WTC11 (cell line): ENCODE data around the gene DEXI. TPM values are rescaled to one million over a fixed set of nuclear protein-coding genes. Genes with fewer than 3 reads are reported as not detected.
A peak's percentile ranks its signal among the peaks of the same experiment; 100 is the strongest.

Experiments
- ATAC-seq: fragments of 200-7000 bp; cut with Tn5 transposase; 2 replicates; pipeline ENCODE4 v1.10.0; 2021; ENCODE audit warnings: mild to moderate bottlenecking, moderate library complexity
- CTCF ChIA-PET: fragments of 300-600 bp; sonication (Branson Sonifier 250); formaldehyde crosslinking; loops from one replicate; lab custom pipeline; 2021; ENCODE audit warnings: antibody characterized with exemption; lab: Charles Lee
- POLR2A ChIA-PET: fragments of 350-600 bp; sonication (Branson Sonifier 250); formaldehyde crosslinking; loops from one replicate; lab custom pipeline; 2021; ENCODE audit warnings: antibody characterized with exemption; lab: Charles Lee
- DNase-seq: peaks from one replicate; pipeline ENCODE4 v3.0.0; 2021; ENCODE audit warnings: low spot score
- H3K27ac Mint-ChIP-seq: 2 replicates; pipeline ENCODE4 v1.8.0; 2021; ENCODE audit warnings: mixed read lengths
- H3K27me3 Mint-ChIP-seq: 2 replicates; pipeline ENCODE4 v1.8.0; 2021; ENCODE audit warnings: low read depth, mild to moderate bottlenecking, moderate library complexity, mixed read lengths
- H3K36me3 Mint-ChIP-seq: 2 replicates; pipeline ENCODE4 v1.8.0; 2021; ENCODE audit warnings: mixed read lengths
- H3K4me1 Mint-ChIP-seq: 2 replicates; pipeline ENCODE4 v1.8.0; 2022; ENCODE audit warnings: mixed read lengths
- H3K4me3 Mint-ChIP-seq: 2 replicates; pipeline ENCODE4 v1.8.0; 2021; ENCODE audit warnings: mild to moderate bottlenecking, moderate library complexity, mixed read lengths
- H3K9me3 Mint-ChIP-seq: 2 replicates; pipeline ENCODE4 v1.8.0; 2021; ENCODE audit warnings: mixed read lengths
- FOXJ3 ChIP-seq: sonication (generic); formaldehyde crosslinking; IDR thresholded peaks from 2 replicates; pipeline ENCODE4 v1.9.0; 2021; ENCODE audit warnings: missing genetic modification reagents, mild to moderate bottlenecking, borderline replicate concordance
- GABPB1 ChIP-seq: sonication (generic); formaldehyde crosslinking; IDR thresholded peaks from 2 replicates; pipeline ENCODE4 v1.8.1; 2023; ENCODE audit warnings: mild to moderate bottlenecking, missing genetic modification reagents
- GTF2I ChIP-seq: fragments of 250-450 bp; sonication (Bioruptor Pico); conservative IDR thresholded peaks from 2 replicates; pipeline ENCODE4 v1.4.0; 2021; ENCODE audit warnings: mild to moderate bottlenecking
- KAT7 ChIP-seq: sonication (generic); formaldehyde crosslinking; IDR thresholded peaks from 2 replicates; pipeline ENCODE4 v1.8.1; 2023; ENCODE audit warnings: missing genetic modification reagents, mild to moderate bottlenecking, borderline replicate concordance
- ZNF219 ChIP-seq: sonication (generic); formaldehyde crosslinking; IDR thresholded peaks from 2 replicates; pipeline ENCODE4 v1.8.0; 2023; ENCODE audit warnings: missing genetic modification reagents, mild to moderate bottlenecking, borderline replicate concordance
- total RNA-seq: library from RNA; stranded (reverse); gene quantifications from 3 replicates; pipeline ENCODE4 v1.2.3, GENCODE V29; 2021
- TF ChIP-seq, protein P1 (sequence below): sonication (generic); formaldehyde crosslinking; conservative IDR thresholded peaks from 2 replicates; pipeline ENCODE4 v1.8.1; 2023; ENCODE audit warnings: mild to moderate bottlenecking, low read depth, missing genetic modification reagents, moderate library complexity
- TF ChIP-seq, protein P2 (sequence below): sonication (generic); formaldehyde crosslinking; IDR thresholded peaks from 2 replicates; pipeline ENCODE4 v1.8.1; 2022; ENCODE audit warnings: missing genetic modification reagents, borderline replicate concordance
- TF ChIP-seq, protein P3 (sequence below): sonication (generic); formaldehyde crosslinking; IDR thresholded peaks from 2 replicates; pipeline ENCODE4 v1.8.1; 2023; ENCODE audit warnings: mild to moderate bottlenecking, moderate library complexity, missing genetic modification reagents
- TF ChIP-seq, protein P4 (sequence below): sonication (generic); formaldehyde crosslinking; IDR thresholded peaks from 2 replicates; pipeline ENCODE4 v1.8.0; 2023; ENCODE audit warnings: missing genetic modification reagents, mild to moderate bottlenecking, borderline replicate concordance
- TF ChIP-seq, protein P5 (sequence below): sonication (generic); formaldehyde crosslinking; IDR thresholded peaks from 2 replicates; pipeline ENCODE4 v1.8.0; 2022; ENCODE audit warnings: mild to moderate bottlenecking, missing genetic modification reagents
- TF ChIP-seq, protein P6 (sequence below): sonication (generic); formaldehyde crosslinking; IDR thresholded peaks from 2 replicates; pipeline ENCODE4 v1.8.1; 2022; ENCODE audit warnings: low read depth, missing genetic modification reagents, borderline replicate concordance
- TF ChIP-seq, protein P7 (sequence below): fragments of 250-450 bp; sonication (Bioruptor Pico); IDR thresholded peaks from 2 replicates; pipeline ENCODE4 v1.9.0; 2021; ENCODE audit warnings: mild to moderate bottlenecking, borderline replicate concordance
- TF ChIP-seq, protein P8 (sequence below): sonication (generic); formaldehyde crosslinking; IDR thresholded peaks from 2 replicates; pipeline ENCODE4 v1.8.1; 2023; ENCODE audit warnings: mild to moderate bottlenecking, missing genetic modification reagents

Gene DEXI
- total RNA-seq, 1 experiment from 2014 or later, result 33.7 TPM

DNA sequence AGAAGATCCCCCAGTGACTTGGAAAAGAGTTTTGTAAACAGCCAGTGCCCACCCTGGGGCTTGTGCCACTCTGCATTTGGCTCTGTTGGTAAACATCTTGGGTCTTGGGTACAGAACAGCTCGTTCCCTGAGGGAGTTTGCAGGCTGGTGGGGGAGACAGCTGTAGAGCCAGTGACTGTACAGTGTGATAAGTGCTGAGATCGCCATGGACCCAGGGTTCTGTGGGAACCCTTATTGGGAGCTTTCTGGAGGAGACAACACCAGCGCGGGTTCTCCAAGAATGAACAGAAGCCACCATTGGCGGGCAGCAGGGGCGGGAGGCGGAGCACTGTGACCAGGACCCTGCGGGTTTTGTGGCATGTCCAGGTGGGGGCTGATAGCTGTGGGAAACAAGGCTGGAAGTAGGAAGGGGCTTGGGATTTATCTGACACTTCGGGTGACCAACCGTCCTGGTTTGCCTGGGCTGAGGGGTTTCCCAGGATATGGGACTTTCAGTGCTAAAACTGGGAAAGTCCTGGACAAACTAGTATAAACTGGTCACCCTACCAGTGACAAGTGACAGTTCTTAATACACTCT lies 5.0 kb upstream of the DEXI start (continued):
- TF ChIP-seq, protein P1, sequence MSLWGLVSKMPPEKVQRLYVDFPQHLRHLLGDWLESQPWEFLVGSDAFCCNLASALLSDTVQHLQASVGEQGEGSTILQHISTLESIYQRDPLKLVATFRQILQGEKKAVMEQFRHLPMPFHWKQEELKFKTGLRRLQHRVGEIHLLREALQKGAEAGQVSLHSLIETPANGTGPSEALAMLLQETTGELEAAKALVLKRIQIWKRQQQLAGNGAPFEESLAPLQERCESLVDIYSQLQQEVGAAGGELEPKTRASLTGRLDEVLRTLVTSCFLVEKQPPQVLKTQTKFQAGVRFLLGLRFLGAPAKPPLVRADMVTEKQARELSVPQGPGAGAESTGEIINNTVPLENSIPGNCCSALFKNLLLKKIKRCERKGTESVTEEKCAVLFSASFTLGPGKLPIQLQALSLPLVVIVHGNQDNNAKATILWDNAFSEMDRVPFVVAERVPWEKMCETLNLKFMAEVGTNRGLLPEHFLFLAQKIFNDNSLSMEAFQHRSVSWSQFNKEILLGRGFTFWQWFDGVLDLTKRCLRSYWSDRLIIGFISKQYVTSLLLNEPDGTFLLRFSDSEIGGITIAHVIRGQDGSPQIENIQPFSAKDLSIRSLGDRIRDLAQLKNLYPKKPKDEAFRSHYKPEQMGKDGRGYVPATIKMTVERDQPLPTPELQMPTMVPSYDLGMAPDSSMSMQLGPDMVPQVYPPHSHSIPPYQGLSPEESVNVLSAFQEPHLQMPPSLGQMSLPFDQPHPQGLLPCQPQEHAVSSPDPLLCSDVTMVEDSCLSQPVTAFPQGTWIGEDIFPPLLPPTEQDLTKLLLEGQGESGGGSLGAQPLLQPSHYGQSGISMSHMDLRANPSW, result no peak
- TF ChIP-seq, protein P2, sequence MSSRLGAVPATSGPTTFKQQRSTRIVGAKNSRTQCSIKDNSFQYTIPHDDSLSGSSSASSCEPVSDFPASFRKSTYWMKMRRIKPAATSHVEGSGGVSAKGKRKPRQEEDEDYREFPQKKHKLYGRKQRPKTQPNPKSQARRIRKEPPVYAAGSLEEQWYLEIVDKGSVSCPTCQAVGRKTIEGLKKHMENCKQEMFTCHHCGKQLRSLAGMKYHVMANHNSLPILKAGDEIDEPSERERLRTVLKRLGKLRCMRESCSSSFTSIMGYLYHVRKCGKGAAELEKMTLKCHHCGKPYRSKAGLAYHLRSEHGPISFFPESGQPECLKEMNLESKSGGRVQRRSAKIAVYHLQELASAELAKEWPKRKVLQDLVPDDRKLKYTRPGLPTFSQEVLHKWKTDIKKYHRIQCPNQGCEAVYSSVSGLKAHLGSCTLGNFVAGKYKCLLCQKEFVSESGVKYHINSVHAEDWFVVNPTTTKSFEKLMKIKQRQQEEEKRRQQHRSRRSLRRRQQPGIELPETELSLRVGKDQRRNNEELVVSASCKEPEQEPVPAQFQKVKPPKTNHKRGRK (CRISPR knock-in tag), result no peak
- TF ChIP-seq FOXJ3 (CRISPR knock-in tag), result no peak

DNA sequence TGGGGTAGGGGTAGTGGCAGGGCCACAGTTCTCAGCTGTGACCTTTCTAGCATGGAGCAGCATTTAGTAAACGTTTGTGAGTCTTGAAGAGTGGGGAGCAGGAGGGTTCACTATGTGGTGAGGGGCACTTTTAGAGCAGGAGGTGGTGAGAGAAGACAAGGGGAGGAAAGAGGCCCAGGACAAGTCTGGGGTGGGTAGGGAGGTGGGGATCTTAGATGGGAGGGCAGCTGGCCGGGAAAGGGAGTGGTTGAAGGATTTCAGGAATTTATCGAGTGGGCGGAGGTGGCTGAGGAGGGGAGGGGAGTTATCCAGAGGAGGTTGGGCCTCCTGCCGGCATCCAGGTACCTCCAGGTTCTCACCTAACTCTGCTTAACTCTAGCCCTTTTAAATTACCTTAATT lies 4.0 kb upstream of the DEXI start:
- H3K27ac Mint-ChIP-seq, result peak overlapping the region; percentile 65
- H3K4me1 Mint-ChIP-seq, result peaks cover 62% of the 10 kb centered on the region
- CTCF ChIA-PET, result interaction anchor here (1.0 to 1.5 kb wide), 2 partner anchors 17 to 27 kb away, joined by 3 to 4 read pairs; no protein-coding TSS in a partner anchor
- TF ChIP-seq, protein P3, sequence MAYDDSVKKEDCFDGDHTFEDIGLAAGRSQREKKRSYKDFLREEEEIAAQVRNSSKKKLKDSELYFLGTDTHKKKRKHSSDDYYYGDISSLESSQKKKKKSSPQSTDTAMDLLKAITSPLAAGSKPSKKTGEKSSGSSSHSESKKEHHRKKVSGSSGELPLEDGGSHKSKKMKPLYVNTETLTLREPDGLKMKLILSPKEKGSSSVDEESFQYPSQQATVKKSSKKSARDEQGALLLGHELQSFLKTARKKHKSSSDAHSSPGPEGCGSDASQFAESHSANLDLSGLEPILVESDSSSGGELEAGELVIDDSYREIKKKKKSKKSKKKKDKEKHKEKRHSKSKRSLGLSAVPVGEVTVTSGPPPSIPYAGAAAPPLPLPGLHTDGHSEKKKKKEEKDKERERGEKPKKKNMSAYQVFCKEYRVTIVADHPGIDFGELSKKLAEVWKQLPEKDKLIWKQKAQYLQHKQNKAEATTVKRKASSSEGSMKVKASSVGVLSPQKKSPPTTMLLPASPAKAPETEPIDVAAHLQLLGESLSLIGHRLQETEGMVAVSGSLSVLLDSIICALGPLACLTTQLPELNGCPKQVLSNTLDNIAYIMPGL (CRISPR knock-in tag), result no peak
- TF ChIP-seq ZNF219 (CRISPR knock-in tag) (no peak), GTF2I (no peak), GABPB1 (no peak), KAT7 (CRISPR knock-in tag) (no peak)
- TF ChIP-seq, protein P4, sequence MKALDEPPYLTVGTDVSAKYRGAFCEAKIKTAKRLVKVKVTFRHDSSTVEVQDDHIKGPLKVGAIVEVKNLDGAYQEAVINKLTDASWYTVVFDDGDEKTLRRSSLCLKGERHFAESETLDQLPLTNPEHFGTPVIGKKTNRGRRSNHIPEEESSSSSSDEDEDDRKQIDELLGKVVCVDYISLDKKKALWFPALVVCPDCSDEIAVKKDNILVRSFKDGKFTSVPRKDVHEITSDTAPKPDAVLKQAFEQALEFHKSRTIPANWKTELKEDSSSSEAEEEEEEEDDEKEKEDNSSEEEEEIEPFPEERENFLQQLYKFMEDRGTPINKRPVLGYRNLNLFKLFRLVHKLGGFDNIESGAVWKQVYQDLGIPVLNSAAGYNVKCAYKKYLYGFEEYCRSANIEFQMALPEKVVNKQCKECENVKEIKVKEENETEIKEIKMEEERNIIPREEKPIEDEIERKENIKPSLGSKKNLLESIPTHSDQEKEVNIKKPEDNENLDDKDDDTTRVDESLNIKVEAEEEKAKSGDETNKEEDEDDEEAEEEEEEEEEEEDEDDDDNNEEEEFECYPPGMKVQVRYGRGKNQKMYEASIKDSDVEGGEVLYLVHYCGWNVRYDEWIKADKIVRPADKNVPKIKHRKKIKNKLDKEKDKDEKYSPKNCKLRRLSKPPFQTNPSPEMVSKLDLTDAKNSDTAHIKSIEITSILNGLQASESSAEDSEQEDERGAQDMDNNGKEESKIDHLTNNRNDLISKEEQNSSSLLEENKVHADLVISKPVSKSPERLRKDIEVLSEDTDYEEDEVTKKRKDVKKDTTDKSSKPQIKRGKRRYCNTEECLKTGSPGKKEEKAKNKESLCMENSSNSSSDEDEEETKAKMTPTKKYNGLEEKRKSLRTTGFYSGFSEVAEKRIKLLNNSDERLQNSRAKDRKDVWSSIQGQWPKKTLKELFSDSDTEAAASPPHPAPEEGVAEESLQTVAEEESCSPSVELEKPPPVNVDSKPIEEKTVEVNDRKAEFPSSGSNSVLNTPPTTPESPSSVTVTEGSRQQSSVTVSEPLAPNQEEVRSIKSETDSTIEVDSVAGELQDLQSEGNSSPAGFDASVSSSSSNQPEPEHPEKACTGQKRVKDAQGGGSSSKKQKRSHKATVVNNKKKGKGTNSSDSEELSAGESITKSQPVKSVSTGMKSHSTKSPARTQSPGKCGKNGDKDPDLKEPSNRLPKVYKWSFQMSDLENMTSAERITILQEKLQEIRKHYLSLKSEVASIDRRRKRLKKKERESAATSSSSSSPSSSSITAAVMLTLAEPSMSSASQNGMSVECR (CRISPR knock-in tag), result no peak
- TF ChIP-seq, protein P5, sequence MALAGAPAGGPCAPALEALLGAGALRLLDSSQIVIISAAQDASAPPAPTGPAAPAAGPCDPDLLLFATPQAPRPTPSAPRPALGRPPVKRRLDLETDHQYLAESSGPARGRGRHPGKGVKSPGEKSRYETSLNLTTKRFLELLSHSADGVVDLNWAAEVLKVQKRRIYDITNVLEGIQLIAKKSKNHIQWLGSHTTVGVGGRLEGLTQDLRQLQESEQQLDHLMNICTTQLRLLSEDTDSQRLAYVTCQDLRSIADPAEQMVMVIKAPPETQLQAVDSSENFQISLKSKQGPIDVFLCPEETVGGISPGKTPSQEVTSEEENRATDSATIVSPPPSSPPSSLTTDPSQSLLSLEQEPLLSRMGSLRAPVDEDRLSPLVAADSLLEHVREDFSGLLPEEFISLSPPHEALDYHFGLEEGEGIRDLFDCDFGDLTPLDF (CRISPR knock-in tag), result no peak
- TF ChIP-seq, protein P6, sequence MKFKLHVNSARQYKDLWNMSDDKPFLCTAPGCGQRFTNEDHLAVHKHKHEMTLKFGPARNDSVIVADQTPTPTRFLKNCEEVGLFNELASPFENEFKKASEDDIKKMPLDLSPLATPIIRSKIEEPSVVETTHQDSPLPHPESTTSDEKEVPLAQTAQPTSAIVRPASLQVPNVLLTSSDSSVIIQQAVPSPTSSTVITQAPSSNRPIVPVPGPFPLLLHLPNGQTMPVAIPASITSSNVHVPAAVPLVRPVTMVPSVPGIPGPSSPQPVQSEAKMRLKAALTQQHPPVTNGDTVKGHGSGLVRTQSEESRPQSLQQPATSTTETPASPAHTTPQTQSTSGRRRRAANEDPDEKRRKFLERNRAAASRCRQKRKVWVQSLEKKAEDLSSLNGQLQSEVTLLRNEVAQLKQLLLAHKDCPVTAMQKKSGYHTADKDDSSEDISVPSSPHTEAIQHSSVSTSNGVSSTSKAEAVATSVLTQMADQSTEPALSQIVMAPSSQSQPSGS (CRISPR knock-in tag), result no peak
- TF ChIP-seq, protein P7, sequence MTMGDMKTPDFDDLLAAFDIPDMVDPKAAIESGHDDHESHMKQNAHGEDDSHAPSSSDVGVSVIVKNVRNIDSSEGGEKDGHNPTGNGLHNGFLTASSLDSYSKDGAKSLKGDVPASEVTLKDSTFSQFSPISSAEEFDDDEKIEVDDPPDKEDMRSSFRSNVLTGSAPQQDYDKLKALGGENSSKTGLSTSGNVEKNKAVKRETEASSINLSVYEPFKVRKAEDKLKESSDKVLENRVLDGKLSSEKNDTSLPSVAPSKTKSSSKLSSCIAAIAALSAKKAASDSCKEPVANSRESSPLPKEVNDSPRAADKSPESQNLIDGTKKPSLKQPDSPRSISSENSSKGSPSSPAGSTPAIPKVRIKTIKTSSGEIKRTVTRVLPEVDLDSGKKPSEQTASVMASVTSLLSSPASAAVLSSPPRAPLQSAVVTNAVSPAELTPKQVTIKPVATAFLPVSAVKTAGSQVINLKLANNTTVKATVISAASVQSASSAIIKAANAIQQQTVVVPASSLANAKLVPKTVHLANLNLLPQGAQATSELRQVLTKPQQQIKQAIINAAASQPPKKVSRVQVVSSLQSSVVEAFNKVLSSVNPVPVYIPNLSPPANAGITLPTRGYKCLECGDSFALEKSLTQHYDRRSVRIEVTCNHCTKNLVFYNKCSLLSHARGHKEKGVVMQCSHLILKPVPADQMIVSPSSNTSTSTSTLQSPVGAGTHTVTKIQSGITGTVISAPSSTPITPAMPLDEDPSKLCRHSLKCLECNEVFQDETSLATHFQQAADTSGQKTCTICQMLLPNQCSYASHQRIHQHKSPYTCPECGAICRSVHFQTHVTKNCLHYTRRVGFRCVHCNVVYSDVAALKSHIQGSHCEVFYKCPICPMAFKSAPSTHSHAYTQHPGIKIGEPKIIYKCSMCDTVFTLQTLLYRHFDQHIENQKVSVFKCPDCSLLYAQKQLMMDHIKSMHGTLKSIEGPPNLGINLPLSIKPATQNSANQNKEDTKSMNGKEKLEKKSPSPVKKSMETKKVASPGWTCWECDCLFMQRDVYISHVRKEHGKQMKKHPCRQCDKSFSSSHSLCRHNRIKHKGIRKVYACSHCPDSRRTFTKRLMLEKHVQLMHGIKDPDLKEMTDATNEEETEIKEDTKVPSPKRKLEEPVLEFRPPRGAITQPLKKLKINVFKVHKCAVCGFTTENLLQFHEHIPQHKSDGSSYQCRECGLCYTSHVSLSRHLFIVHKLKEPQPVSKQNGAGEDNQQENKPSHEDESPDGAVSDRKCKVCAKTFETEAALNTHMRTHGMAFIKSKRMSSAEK, result no peak
- TF ChIP-seq, protein P8, sequence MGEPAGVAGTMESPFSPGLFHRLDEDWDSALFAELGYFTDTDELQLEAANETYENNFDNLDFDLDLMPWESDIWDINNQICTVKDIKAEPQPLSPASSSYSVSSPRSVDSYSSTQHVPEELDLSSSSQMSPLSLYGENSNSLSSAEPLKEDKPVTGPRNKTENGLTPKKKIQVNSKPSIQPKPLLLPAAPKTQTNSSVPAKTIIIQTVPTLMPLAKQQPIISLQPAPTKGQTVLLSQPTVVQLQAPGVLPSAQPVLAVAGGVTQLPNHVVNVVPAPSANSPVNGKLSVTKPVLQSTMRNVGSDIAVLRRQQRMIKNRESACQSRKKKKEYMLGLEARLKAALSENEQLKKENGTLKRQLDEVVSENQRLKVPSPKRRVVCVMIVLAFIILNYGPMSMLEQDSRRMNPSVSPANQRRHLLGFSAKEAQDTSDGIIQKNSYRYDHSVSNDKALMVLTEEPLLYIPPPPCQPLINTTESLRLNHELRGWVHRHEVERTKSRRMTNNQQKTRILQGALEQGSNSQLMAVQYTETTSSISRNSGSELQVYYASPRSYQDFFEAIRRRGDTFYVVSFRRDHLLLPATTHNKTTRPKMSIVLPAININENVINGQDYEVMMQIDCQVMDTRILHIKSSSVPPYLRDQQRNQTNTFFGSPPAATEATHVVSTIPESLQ (CRISPR knock-in tag), result no peak

More for the DNA sequence above, 4.0 kb upstream of the DEXI start:
- POLR2A ChIA-PET, result no interaction called here
- Mint-ChIP-seq H3K27me3 (peaks cover 3% of the 10 kb centered on the region; the same call in 1 of the 2 replicates), H3K9me3 (no peaks in the 10 kb centered on the region), H3K4me3 (peak overlapping the region; percentile 83), H3K36me3 (no peaks in the 10 kb centered on the region)
- DNase-seq, result peak; percentile 48
- peak; percentile 3; the same call in 1 of the 2 replicates for ATAC-seq
